Mesothelial cell of epicardium (in vitro differentiated cells): Measurements from ENCODE around the gene LDLRAP1. TPM values are rescaled to one million over a fixed set of nuclear protein-coding genes. Genes with fewer than 3 reads are reported as not detected.

ENCODE experiments used
- DNase-seq, 2 experiments: peaks; one replicate each; pipeline ENCODE4 v3.0.0; 2021; ENCODE audit warnings: low spot score in 2 of 2; ENCODE audit not compliant: unreplicated experiment in 2 of 2
- H3K27ac Mint-ChIP-seq: 2 replicates; pipeline ENCODE4 v1.8.0; 2021; ENCODE audit warnings: mixed read lengths
- H3K27me3 Mint-ChIP-seq: 2 replicates; pipeline ENCODE4 v1.8.0; 2021; ENCODE audit warnings: low read depth, mixed read lengths
- H3K36me3 Mint-ChIP-seq: 2 replicates; pipeline ENCODE4 v1.8.0; 2021; ENCODE audit warnings: mixed read lengths
- H3K4me1 Mint-ChIP-seq: 2 replicates; pipeline ENCODE4 v1.8.0; 2021; ENCODE audit warnings: mixed read lengths
- H3K4me3 Mint-ChIP-seq: 2 replicates; pipeline ENCODE4 v1.8.0; 2021; ENCODE audit warnings: mild to moderate bottlenecking, moderate library complexity, mixed read lengths
- H3K9me3 Mint-ChIP-seq: 2 replicates; pipeline ENCODE4 v1.8.0; 2021; ENCODE audit warnings: mixed read lengths
- total RNA-seq: library from RNA; stranded (reverse); gene quantifications from 3 replicates; pipeline ENCODE4 v1.2.1, GENCODE V29; 2021
- TF ChIP-seq, protein P1 (sequence below): fragments of 200-600 bp; sonication (generic); IDR thresholded peaks from one replicate; pipeline ENCODE4 v1.5.0; 2021; ENCODE audit warnings: antibody characterized with exemption; ENCODE audit not compliant: unreplicated experiment

Gene LDLRAP1
- total RNA-seq, 1 donor from 2014 or later = 10.0 TPM

DNA sequence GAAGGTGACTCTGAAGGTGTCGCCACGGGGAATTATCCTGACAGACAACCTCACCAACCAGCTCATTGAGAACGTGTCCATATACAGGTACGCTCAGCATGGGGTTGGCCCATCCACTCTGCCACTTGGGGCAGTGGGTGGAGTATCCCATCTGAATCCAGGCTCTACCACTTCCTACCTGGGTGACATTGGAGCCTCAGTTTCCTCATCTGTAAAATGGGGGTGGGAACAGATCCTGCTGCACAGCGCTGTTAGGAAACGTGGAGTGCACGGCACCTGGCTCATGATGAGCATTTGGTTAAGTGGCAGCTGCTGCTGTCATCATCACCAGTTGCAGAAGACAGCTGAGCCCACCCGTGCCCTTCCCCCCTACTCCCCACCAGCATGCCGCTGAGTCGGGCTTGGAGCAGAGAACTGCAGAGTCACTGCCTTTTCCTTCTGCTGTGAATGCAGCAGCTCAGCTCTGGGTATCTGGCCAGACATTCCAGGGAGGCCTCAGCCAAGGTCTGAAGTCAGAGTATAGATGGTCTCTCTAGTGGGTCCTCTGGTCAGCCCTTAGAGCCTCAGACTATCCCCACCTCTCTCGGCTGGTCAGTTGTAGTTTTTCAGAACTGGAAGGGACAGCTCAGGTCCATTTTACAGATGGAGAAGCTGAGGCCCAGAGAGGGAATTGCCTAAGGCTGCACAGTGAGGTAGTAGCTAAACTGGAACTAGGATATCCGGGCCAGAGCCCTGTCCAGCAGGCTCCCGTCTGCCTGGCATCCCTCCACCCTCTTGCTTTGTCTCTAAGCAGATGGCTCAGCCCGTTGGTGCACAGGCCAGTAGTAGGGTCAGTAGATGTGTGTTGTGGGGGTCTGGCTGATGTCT lies 11.7 kb downstream of the LDLRAP1 start:
- H3K4me1 Mint-ChIP-seq = peaks cover 15% of the 10 kb centered on the region
- TF ChIP-seq, protein P1, sequence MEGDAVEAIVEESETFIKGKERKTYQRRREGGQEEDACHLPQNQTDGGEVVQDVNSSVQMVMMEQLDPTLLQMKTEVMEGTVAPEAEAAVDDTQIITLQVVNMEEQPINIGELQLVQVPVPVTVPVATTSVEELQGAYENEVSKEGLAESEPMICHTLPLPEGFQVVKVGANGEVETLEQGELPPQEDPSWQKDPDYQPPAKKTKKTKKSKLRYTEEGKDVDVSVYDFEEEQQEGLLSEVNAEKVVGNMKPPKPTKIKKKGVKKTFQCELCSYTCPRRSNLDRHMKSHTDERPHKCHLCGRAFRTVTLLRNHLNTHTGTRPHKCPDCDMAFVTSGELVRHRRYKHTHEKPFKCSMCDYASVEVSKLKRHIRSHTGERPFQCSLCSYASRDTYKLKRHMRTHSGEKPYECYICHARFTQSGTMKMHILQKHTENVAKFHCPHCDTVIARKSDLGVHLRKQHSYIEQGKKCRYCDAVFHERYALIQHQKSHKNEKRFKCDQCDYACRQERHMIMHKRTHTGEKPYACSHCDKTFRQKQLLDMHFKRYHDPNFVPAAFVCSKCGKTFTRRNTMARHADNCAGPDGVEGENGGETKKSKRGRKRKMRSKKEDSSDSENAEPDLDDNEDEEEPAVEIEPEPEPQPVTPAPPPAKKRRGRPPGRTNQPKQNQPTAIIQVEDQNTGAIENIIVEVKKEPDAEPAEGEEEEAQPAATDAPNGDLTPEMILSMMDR = no peak
- H3K27me3 Mint-ChIP-seq = no peaks in the 10 kb centered on the region
- no peaks in the 10 kb centered on the region for H3K36me3 Mint-ChIP-seq
- H3K9me3 Mint-ChIP-seq = no peaks in the 10 kb centered on the region
- no peak for DNase-seq
- no peak overlapping the region for H3K27ac Mint-ChIP-seq
- no peak overlapping the region for H3K4me3 Mint-ChIP-seq

DNA sequence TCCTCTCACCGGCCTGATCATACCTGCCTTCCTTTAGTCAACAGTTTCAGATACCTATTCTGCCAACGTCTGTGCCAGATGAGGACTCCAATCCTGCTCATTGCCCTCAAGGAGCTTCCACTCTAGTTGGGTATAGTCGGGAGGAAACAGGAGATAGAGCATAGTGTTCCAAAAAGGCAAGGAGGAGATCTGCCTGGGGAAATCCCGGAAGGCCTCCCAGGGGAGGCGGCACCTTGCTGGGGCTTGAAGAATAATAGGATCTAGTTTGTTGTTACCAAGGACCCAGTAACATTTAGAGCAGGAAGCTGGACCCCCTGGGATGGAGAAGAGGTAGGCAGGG lies 12.3 kb downstream of the LDLRAP1 start:
- TF ChIP-seq, protein P1 = no peak
- peaks cover 11% of the 10 kb centered on the region for H3K4me1 Mint-ChIP-seq
- no peaks in the 10 kb centered on the region for H3K27me3 Mint-ChIP-seq
- H3K9me3 Mint-ChIP-seq = no peaks in the 10 kb centered on the region
- no peak overlapping the region for H3K4me3 Mint-ChIP-seq
- no peaks in the 10 kb centered on the region for H3K36me3 Mint-ChIP-seq
- no peak for DNase-seq
- no peak overlapping the region for H3K27ac Mint-ChIP-seq

DNA sequence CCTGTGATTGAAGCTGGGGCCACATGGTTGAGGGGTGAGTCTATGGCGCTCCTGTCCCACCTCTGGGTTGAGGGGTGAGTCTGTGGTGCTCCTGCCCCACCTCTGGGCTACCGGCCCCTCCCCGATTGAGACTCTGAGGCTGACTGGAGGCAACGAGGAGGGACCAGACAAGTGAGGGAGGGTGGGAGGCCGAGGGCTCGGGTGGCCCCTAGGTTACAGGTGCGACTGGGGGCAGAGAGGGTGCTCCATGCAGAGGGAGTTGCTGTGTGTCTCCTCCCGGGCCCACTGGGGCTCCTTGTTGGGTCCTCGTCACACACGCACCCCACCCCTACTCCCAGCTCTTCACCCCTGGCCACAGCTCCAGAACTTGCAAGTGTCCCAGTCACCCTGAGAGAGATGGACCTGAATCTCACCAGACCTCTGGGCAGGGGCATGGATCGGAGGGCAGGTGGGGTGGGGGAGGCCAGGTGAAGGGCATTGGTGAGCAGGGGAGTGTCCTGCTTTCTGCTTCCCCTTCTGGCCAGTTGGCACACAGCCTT lies 12.8 kb downstream of the LDLRAP1 start:
- Mint-ChIP-seq H3K27ac (no peak overlapping the region), H3K4me3 (no peak overlapping the region), H3K4me1 (peaks cover 14% of the 10 kb centered on the region), H3K36me3 (no peaks in the 10 kb centered on the region), H3K9me3 (no peaks in the 10 kb centered on the region), H3K27me3 (no peaks in the 10 kb centered on the region)
- TF ChIP-seq, protein P1 = no peak
- no peak for DNase-seq

DNA sequence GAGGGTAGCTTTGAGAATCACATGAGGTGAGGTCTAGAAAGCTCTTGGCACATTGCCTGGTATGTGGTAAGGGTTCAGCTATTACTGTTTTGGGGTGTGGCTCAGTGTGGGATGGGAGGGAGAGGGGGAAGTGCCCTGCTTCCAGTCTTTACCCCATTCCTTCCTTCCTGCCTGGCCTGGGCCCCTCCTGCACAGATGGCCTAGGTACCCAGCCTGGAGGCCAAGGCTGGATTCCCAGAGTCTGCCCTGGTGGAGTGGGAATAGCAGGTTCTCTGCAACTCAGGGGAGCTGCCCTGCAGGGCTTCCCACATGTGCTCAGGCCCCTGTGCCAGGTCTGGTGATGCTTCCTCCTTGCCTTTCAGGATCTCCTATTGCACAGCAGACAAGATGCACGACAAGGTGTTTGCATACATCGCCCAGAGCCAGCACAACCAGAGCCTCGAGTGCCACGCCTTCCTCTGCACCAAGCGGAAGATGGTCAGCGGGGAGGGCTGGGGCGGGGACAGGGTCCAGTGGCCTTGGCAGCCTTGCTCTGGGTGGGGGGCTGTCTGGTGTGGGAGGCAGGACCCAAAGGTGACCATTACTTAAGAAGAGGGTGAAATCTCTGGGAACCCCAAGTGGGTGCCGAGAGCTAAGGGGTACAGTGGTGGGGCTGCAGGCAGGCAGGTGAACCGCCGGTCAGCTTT lies 13.5 kb downstream of the LDLRAP1 start:
- Mint-ChIP-seq H3K27me3 (no peaks in the 10 kb centered on the region), H3K9me3 (no peaks in the 10 kb centered on the region), H3K4me3 (no peak overlapping the region), H3K36me3 (no peaks in the 10 kb centered on the region), H3K27ac (no peak overlapping the region), H3K4me1 (peaks cover 21% of the 10 kb centered on the region)
- TF ChIP-seq, protein P1 = no peak
- no peak for DNase-seq

DNA sequence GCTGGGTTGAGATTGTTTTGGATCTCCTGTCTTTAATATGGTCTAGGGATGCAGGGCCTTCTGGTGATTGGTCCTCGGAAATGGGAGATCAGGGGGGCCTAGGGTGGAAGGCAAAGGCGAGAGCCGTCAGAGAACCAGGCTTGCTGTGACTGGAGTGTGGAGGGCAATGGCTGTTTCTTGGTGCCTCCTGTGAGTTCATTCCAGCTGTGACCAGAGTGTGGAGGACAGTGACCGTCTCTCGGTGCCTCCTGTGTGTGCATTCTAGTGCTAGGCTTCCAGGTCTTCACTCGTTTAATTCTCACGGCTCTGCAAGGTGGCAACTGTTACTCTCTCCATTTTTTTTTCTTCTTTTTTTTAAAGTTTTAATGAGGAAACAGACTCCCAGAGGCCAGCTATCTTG lies 14.1 kb downstream of the LDLRAP1 start:
- H3K27ac Mint-ChIP-seq = no peak overlapping the region

More for the DNA sequence above, 14.1 kb downstream of the LDLRAP1 start:
- H3K36me3 Mint-ChIP-seq = no peaks in the 10 kb centered on the region
- no peaks in the 10 kb centered on the region for H3K27me3 Mint-ChIP-seq
- TF ChIP-seq, protein P1 = no peak
- H3K4me1 Mint-ChIP-seq = peaks cover 23% of the 10 kb centered on the region
- H3K9me3 Mint-ChIP-seq = no peaks in the 10 kb centered on the region
- no peak overlapping the region for H3K4me3 Mint-ChIP-seq
- no peak for DNase-seq
